ENCODE measurements around the gene SLU7.
A peak's percentile ranks its signal among the peaks of the same experiment; 100 is the strongest.

DNA sequence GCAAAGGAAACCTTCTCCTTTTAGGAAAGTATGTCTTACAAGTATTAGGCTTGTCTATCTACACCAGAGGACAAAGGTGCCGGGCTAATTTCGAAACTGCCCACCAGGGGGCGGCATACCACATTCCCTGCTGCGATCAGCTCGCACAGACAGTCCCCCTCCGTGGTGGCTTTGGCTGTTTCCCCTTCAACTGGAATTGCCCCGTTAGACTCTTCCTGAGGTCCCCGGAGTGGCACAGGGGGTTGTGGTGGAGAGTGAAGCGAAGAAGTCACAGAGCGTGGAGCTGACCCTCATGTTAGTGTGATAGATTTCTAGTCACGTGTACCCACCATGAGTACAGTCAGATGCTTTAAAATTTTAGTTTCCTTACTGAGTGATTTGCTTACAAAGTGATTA lies 20.3 kb upstream of the SLU7 start:
- TF ChIP-seq, protein P1, sequence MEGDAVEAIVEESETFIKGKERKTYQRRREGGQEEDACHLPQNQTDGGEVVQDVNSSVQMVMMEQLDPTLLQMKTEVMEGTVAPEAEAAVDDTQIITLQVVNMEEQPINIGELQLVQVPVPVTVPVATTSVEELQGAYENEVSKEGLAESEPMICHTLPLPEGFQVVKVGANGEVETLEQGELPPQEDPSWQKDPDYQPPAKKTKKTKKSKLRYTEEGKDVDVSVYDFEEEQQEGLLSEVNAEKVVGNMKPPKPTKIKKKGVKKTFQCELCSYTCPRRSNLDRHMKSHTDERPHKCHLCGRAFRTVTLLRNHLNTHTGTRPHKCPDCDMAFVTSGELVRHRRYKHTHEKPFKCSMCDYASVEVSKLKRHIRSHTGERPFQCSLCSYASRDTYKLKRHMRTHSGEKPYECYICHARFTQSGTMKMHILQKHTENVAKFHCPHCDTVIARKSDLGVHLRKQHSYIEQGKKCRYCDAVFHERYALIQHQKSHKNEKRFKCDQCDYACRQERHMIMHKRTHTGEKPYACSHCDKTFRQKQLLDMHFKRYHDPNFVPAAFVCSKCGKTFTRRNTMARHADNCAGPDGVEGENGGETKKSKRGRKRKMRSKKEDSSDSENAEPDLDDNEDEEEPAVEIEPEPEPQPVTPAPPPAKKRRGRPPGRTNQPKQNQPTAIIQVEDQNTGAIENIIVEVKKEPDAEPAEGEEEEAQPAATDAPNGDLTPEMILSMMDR (conservative IDR thresholded peaks at IDR 0.05) = peak; percentile 93
- no peak for TF ChIP-seq ZFX (IDR thresholded peaks at IDR 0.05)

Data from C4-2B (cell line).